DND-41 (cell line): ENCODE measurements around the gene NUDCD3.

Experiments
- ATAC-seq: fragments of 200-7000 bp; cut with Tn5 transposase; 3 replicates; pipeline ENCODE4 v1.9.1; 2021; ENCODE audit warnings: low read depth; ENCODE audit not compliant: insufficient read depth
- DNase-seq: peaks from one replicate; pipeline ENCODE4 v3.0.0-alpha.2; 2020
- H2AFZ ChIP-seq: 2 replicates; pipeline ENCODE4 v1.6.0; 2012; ENCODE audit warnings: low read depth, low read length
- H3K27ac ChIP-seq: 2 replicates; pipeline ENCODE4 v1.5.1; 2012; ENCODE audit warnings: low read length, inconsistent platforms
- H3K27me3 ChIP-seq: fragments of 200-600 bp; sonication (generic); 2 replicates; pipeline ENCODE4 v1.6.0; 2012; ENCODE audit warnings: low read length, mild to moderate bottlenecking, inconsistent platforms; ENCODE audit not compliant: insufficient read depth, poor library complexity
- H3K36me3 ChIP-seq: 2 replicates; pipeline ENCODE4 v1.5.1; 2012; ENCODE audit warnings: low read length, inconsistent platforms; ENCODE audit not compliant: insufficient read depth
- H3K4me1 ChIP-seq: 2 replicates; pipeline ENCODE4 v1.5.1; 2012; ENCODE audit warnings: mild to moderate bottlenecking, low read length; ENCODE audit not compliant: insufficient read depth
- H3K4me2 ChIP-seq: 2 replicates; pipeline ENCODE4 v1.6.0; 2012; ENCODE audit warnings: mild to moderate bottlenecking, moderate library complexity, low read length, inconsistent platforms; ENCODE audit not compliant: insufficient read depth
- H3K4me3 ChIP-seq, 2 experiments: fragments of 200-600 bp in 1 of 2; shearing (Covaris generic) in 1 of 2; 2 replicates each; pipeline ENCODE4 v1.5.1; 2012 to 2016; ENCODE audit warnings: inconsistent platforms in 2 of 2, low read length in 2 of 2, mild to moderate bottlenecking in 2 of 2, low read depth in 1 of 2, moderate library complexity in 1 of 2
- H3K79me2 ChIP-seq: 2 replicates; pipeline ENCODE4 v1.6.0; 2012; ENCODE audit warnings: low read length, inconsistent platforms; ENCODE audit not compliant: insufficient read depth
- H3K9ac ChIP-seq: 2 replicates; pipeline ENCODE4 v1.6.0; 2012; ENCODE audit warnings: low read depth, mild to moderate bottlenecking, inconsistent platforms, low read length, moderate library complexity
- H3K9me3 ChIP-seq: 2 replicates; pipeline ENCODE4 v1.5.1; 2012; ENCODE audit warnings: low read length, moderate library complexity, mild to moderate bottlenecking, inconsistent platforms; ENCODE audit not compliant: insufficient read depth, severe bottlenecking
- H4K20me1 ChIP-seq: 2 replicates; pipeline ENCODE4 v1.6.0; 2012; ENCODE audit warnings: low read length; ENCODE audit not compliant: insufficient read depth
- EZH2 ChIP-seq: IDR thresholded peaks from 3 replicates; pipeline ENCODE4 v1.6.1; 2012; ENCODE audit warnings: borderline replicate concordance, low read depth, mild to moderate bottlenecking, moderate library complexity, low read length, inconsistent platforms; ENCODE audit not compliant: severe bottlenecking
- TF ChIP-seq, protein P1 (sequence below): IDR thresholded peaks from 2 replicates; pipeline ENCODE4 v1.5.1; 2012; ENCODE audit warnings: borderline replicate concordance, low read length, moderate library complexity, mild to moderate bottlenecking; ENCODE audit not compliant: poor library complexity, severe bottlenecking; ENCODE audit errors: extremely low read depth

NUDCD3 gene

DNA sequence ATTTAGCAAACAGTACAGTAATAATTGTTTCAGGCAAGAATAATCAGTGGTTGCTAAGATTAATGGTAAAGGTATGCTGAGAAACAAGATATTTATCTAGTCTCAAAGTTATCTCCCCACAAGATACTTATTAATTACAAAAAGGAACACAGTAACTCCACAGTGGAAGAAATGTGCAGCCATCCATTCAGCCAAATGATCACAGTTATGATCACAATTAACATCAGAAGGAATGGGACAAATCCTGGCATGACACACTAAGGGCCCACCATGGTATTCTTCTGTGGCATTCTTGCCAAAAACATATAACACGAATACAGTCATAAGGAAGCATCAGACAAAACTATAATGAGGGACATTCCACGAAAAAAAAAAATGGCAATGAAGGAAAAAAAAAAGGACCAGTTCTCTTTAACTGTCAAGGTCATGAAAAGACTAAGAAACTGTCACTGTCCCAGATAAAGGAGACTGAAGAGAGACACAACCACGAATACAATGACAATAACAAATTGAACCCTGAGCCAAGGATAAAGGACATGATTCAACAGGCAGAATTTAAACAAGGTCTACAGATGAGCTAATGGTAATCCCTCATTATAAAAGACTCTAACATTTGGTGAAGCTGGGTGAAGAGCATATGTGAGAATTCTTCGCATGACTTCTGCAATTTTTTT, 20.9 kb downstream of the NUDCD3 start:
- no peak overlapping the region for H2AFZ ChIP-seq
- DNase-seq = no peak
- ATAC-seq = no peak
- peaks cover 71% of the 10 kb centered on the region for H4K20me1 ChIP-seq
- no peak overlapping the region for H3K4me3 ChIP-seq
- no peak overlapping the region for H3K4me2 ChIP-seq
- H3K27me3 ChIP-seq = no peaks in the 10 kb centered on the region
- no peaks in the 10 kb centered on the region for H3K9me3 ChIP-seq
- no peak overlapping the region for H3K9ac ChIP-seq
- H3K79me2 ChIP-seq = peaks cover 17% of the 10 kb centered on the region
- no peak overlapping the region for H3K27ac ChIP-seq
- H3K36me3 ChIP-seq = peaks cover 68% of the 10 kb centered on the region
- no peaks in the 10 kb centered on the region for H3K4me1 ChIP-seq
- no peak for TF ChIP-seq EZH2
- TF ChIP-seq, protein P1, sequence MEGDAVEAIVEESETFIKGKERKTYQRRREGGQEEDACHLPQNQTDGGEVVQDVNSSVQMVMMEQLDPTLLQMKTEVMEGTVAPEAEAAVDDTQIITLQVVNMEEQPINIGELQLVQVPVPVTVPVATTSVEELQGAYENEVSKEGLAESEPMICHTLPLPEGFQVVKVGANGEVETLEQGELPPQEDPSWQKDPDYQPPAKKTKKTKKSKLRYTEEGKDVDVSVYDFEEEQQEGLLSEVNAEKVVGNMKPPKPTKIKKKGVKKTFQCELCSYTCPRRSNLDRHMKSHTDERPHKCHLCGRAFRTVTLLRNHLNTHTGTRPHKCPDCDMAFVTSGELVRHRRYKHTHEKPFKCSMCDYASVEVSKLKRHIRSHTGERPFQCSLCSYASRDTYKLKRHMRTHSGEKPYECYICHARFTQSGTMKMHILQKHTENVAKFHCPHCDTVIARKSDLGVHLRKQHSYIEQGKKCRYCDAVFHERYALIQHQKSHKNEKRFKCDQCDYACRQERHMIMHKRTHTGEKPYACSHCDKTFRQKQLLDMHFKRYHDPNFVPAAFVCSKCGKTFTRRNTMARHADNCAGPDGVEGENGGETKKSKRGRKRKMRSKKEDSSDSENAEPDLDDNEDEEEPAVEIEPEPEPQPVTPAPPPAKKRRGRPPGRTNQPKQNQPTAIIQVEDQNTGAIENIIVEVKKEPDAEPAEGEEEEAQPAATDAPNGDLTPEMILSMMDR = no peak

- H3K4me1 ChIP-seq = peaks cover 4% of the 10 kb centered on the region; the same call in 1 of the 2 replicates
- H4K20me1 ChIP-seq = peaks cover 82% of the 10 kb centered on the region
- H3K9ac ChIP-seq = no peak overlapping the region
- H2AFZ ChIP-seq = no peak overlapping the region
- no peaks in the 10 kb centered on the region for H3K27me3 ChIP-seq
- DNase-seq (no peak), ATAC-seq (no peak)
- H3K9me3 ChIP-seq = no peaks in the 10 kb centered on the region
- peaks cover 23% of the 10 kb centered on the region for H3K79me2 ChIP-seq
- no peak overlapping the region for H3K27ac ChIP-seq
- no peak overlapping the region for H3K4me2 ChIP-seq
- H3K4me3 ChIP-seq = no peak overlapping the region
- H3K36me3 ChIP-seq = peaks cover 64% of the 10 kb centered on the region
- TF ChIP-seq EZH2 = no peak
- TF ChIP-seq, protein P1 = no peak
Measured at GRCh38 chr7:44467217-44467548, 23.3 kb downstream of the NUDCD3 start.

DNA sequence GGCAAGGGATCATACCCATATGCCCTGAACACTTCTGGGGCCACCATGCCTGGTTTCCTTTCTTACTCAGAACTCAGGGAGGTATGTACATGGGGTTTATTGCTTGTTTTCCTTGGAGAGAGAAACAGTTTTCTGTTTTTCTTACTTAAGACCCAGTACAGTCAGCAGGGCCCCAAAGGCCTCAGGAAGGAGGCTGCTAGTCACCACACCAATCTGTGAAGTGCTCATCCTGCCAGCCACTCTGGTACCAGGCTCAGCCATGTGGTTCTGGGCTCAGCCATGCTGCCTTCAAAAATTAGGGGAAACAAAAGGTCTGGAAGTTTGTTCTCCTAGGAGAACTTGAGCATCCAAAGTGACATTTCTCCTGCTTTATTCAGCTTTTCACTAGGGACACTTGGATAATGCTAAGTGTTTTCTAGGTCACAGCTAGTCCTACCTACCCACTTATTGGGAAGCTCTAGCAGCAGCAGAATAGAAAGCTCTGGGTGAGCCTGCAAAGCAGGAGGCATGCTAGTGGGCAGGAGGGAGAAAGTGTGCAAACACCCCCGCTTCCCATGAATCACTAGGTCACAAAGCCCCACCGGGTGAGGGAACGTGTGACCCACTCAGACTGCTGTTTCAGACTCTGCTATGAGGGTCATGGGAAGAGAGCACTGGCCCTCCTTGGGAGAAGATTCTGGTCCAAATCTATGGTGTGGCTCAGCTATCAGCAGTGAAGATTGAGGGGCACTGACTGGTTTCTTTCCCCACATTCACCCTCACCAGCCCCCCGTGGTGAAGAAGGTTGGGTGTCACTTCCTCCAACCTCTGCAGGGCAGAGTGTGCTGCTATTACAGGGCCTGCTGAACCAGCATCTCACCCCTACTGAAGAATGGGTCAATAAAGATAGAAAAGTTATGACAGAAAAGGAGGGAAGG, 23.9 kb downstream of the NUDCD3 start:
- H4K20me1 ChIP-seq = peaks cover 83% of the 10 kb centered on the region
- no peaks in the 10 kb centered on the region for H3K9me3 ChIP-seq
- no peak overlapping the region for H3K4me3 ChIP-seq
- TF ChIP-seq, protein P1 = no peak
- no peak for TF ChIP-seq EZH2
- H3K4me2 ChIP-seq = no peak overlapping the region
- no peak overlapping the region for H3K9ac ChIP-seq
- H3K79me2 ChIP-seq = peaks cover 19% of the 10 kb centered on the region
- peaks cover 11% of the 10 kb centered on the region for H3K4me1 ChIP-seq
- peaks cover 63% of the 10 kb centered on the region for H3K36me3 ChIP-seq
- no peak overlapping the region for H3K27ac ChIP-seq
- no peaks in the 10 kb centered on the region for H3K27me3 ChIP-seq
- no peak overlapping the region for H2AFZ ChIP-seq
- no peak for DNase-seq
- no peak for ATAC-seq
